HG03565 (cell line): ENCODE measurements around the gene EMC1.
"Not testable (repeated sequence)": the region's sequence is repeated elsewhere in the genome, so short reads cannot be mapped to it uniquely, and the experiment has no call there.

Experiments used
- ATAC-seq: cut with Tn5 transposase; IDR thresholded peaks from one replicate; pipeline ENCODE4 v1.9.1; 2021; ENCODE audit warnings: mild to moderate bottlenecking, moderate library complexity; ENCODE audit not compliant: unreplicated experiment

Gene EMC1

GRCh38 chr1:19251305-19252196 is at the start of gene EMC1, which contains the start of gene MRTO4:
EMC1 (minus strand) TSS chr1:19251524; CDS start chr1:19251509, 15 bp downstream.
MRTO4 (plus strand) TSS chr1:19251805; CDS start chr1:19251836, 31 bp downstream.
- ATAC-seq: peak; percentile 63

GRCh38 chr1:19300211-19300610 is 48.9 kb upstream of the EMC1 start:
- ATAC-seq: no peak

- ATAC-seq: no peak
These were observed 43.3 kb upstream of the EMC1 start for GRCh38 chr1:19294638-19295037.

GRCh38 chr1:19289244-19289643 is 37.9 kb upstream of the EMC1 start:
- ATAC-seq: no peak

- not testable (repeated sequence) for ATAC-seq
These were observed 37.3 kb upstream of the EMC1 start, which contains the start of gene AKR7A3 for GRCh38 chr1:19288324-19289241. AKR7A3 (minus strand) TSS chr1:19288770; CDS start chr1:19288709, 61 bp downstream.

- no peak for ATAC-seq
These were observed 36.3 kb upstream of the EMC1 start for GRCh38 chr1:19287436-19288185.

DNA sequence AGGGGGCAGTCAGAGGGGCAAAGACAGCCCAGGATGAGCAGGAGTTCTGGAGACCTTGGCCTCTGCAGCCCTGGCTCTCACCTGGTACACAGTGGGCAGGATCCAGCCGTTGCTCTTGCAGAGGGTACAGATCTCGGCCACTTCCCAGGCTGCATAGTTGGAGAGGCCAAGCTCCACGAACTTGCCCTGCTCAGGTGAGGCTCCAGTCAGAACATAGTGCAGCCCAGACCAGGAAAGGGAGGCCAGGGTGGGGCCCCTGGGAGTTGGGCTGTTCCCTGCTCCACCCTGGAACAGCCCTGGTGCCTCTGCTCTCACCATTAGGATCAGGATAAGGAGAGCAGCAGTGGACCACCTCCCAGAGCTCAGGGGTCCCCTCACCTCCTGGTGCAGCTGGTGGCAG is 34.5 kb upstream of the EMC1 start:
- ATAC-seq: not testable (repeated sequence)

GRCh38 chr1:19285366-19285765 is 34.0 kb upstream of the EMC1 start:
- not testable (repeated sequence) for ATAC-seq

- no peak for ATAC-seq
These were observed 33.6 kb upstream of the EMC1 start for GRCh38 chr1:19284881-19285280.

GRCh38 chr1:19283891-19284290 is 32.6 kb upstream of the EMC1 start:
- ATAC-seq: no peak

- no peak for ATAC-seq
These were observed 23.3 kb upstream of the EMC1 start for GRCh38 chr1:19274636-19275035.

DNA sequence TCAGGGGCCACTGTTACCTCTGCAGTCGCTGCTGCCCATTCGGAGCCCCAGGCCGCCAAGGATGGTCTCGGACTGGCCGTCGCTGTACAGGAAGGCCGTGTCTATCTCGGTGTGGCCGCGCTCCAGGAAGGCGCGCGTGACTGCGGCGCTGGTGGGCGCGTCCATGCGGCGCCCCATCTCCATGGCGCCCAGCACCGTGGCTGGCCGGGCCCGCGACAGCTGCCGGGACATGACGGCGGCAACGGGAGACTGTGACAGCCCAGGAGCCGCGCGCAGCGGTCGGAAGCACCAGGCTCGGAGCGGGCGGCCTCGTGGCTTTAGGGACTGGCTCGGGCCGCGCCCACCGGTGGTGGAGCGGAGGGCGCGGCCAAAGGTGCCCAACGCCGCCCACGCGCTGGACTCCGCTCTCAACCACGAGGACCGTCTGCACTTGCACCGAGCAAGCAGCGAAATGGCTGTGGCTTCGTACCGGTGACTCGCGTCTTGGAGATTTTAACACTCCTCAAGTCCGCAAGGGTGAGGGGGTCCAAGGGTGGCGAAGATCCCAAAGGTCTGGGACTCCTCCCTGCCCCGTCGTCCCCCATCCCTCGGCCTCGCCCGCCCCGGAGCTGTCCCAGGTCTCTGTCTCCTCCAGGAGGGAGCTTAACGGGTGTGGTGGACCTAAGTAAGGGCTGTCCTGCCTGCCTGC is 22.7 kb upstream of the EMC1 start:
- not testable (repeated sequence) for ATAC-seq

GRCh38 chr1:19273106-19273843 is 22.0 kb upstream of the EMC1 start:
- no peak for ATAC-seq

GRCh38 chr1:19272064-19272463 is 20.7 kb upstream of the EMC1 start:
- no peak for ATAC-seq

DNA sequence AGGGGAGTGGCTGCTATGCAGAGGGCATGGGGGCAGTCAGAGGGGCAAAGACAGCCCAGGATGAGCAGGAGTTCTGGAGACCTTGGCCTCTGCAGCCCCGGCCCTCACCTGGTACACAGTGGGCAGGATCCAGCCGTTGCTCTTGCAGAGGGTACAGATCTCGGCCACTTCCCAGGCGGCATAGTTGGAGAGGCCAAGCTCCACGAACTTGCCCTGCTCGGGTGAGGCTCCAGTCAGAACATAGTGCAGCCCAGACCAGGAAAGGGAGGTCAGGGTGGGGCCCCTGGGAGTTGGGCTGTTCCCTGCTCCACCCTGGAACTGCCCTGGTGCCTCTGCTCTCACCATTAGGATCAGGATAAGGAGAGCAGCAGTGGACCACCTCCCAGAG is 19.0 kb upstream of the EMC1 start:
- ATAC-seq: not testable (repeated sequence)

DNA sequence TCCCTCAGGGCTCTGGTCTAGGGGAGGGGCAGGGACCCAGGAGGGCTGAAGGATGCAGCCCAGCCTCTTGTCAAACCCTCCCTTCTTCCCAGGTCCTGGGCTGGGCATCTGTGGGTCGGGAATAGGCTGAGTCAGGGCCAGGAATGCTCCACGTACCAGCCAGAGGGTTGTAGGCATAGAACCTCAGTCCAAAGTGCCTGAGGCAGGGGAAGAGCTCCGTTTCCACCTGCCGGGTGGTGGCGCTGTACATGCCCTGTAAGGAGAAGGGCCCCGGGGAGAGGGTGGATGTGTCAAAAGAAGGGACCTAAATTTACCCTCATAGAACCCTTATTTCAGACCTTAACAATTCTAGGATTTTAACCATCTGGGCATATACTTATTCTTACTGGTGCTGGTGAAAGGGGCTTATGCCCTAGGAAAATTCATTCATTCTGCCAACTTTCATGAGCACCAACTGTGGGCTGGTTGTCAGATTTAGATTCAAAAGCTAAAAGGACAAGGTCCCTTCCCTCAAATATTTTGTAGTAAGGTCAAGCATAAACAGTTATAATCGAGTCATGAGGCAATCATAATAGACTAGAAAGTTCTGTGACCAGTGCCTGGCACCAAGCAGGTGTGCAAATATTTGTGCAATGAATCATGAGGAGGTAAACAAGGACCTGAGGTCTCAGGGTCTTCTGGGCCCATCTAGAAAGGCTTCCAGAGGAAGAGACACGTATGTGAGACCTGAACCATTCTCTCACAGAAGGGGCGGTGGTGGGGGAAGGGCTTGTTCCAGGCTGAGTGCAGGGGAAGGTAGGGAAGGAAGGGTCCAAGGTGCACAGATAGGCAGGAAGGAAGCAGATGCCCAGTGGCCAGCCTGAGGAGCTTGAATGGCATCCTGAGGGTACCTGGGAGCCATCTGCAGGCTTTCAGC is 18.4 kb upstream of the EMC1 start:
- ATAC-seq: not testable (repeated sequence)

DNA sequence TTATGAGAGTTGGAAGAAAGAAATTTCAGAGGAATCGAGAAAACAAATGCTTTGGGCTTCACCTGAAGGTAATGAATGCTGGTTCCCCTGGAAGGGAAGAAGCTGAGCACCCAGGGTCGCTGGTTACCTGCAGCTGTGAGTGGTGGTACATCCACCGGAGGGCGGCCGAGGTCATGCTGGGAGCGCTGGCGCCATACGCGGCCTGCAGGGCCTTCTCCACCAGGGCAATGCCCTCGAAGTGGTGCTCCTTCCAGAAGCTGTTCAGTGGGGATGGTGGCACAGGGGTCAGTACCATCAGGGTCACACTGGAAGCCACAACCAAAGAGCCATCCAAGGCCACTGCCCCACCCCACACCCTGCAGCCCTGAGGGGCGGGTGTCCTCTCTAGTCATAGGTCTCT is 17.1 kb upstream of the EMC1 start:
- ATAC-seq: no peak

GRCh38 chr1:19262744-19263143 is 11.4 kb upstream of the EMC1 start:
- ATAC-seq: no peak
